ENCODE results near the gene CT45A1. TPM values are rescaled to one million over a fixed set of nuclear protein-coding genes. Genes with fewer than 3 reads are reported as not detected.
"Not testable (repeated sequence)": the region's sequence is repeated elsewhere in the genome, so short reads cannot be mapped to it uniquely, and the experiment has no call there.

Gene CT45A1
- not detected for total RNA-seq
- not detected for total RNA-seq (2013)
- total RNA-seq, result 0 to 0.12 (median 0) reads per million in 29 experiments

- CTCF ChIA-PET; H3K27ac Mint-ChIP-seq; H3K36me3 ChIP-seq (ENCODE audit: control insufficient read depth in 2 of 2, extremely low read depth in 1 of 2, insufficient read depth in 1 of 2, low read length in 1 of 2); H3K9me3 ChIP-seq; H3K27me3 ChIP-seq (replicated peaks in 1 of 2; ENCODE audit: control insufficient read depth in 2 of 2, extremely low read depth in 1 of 2, insufficient read depth in 2 of 2, low read length in 1 of 2); H3K4me3 Mint-ChIP-seq; H3K27me3 Mint-ChIP-seq; DNase-seq; POLR2A ChIA-PET; H3K9me3 Mint-ChIP-seq; H3K4me1 ChIP-seq (ENCODE audit: control insufficient read depth in 1 of 2, extremely low read depth in 1 of 2, insufficient read depth in 2 of 2, low read length in 2 of 2); H3K4me3 ChIP-seq (ENCODE audit: control insufficient read depth in 1 of 2, extremely low read depth in 1 of 2, low read length in 1 of 2); H3K27ac ChIP-seq (ENCODE audit: low read length); H3K4me1 Mint-ChIP-seq; ATAC-seq (replicated peaks in 1 of 4); H3K36me3 Mint-ChIP-seq: not testable (repeated sequence)
- no CpG with 5 or more reads among the region's 15 CpGs for WGBS (ENCODE audit: insufficient coverage)
Observed at GRCh38 chrX:135713183-135713689, at the start of gene CT45A1. Gene CT45A1 (plus strand): TSS chrX:135713639. CDS start chrX:135718941, 5,302 bp downstream.

GRCh38 chrX:135672979-135673378, 40.5 kb upstream of the CT45A1 start:
- H3K9me3 Mint-ChIP-seq; H3K27ac ChIP-seq (ENCODE audit: low read length); H3K27ac Mint-ChIP-seq; H3K9me3 ChIP-seq; H3K4me1 Mint-ChIP-seq; H3K4me1 ChIP-seq (ENCODE audit: control insufficient read depth in 1 of 2, extremely low read depth in 1 of 2, insufficient read depth in 2 of 2, low read length in 2 of 2); H3K36me3 ChIP-seq (ENCODE audit: control insufficient read depth in 2 of 2, extremely low read depth in 1 of 2, insufficient read depth in 1 of 2, low read length in 1 of 2); ATAC-seq (replicated peaks in 1 of 4); H3K4me3 ChIP-seq (ENCODE audit: control insufficient read depth in 1 of 2, extremely low read depth in 1 of 2, low read length in 1 of 2); H3K27me3 ChIP-seq (replicated peaks in 1 of 2; ENCODE audit: control insufficient read depth in 2 of 2, extremely low read depth in 1 of 2, insufficient read depth in 2 of 2, low read length in 1 of 2); POLR2A ChIA-PET; H3K4me3 Mint-ChIP-seq; DNase-seq; H3K36me3 Mint-ChIP-seq; CTCF ChIA-PET: not testable (repeated sequence)
- H3K27me3 Mint-ChIP-seq, result peaks cover 0 to 38% of the 10 kb centered on the region in 2 donors

GRCh38 chrX:135688137-135688536, 25.3 kb upstream of the CT45A1 start:
- Histone ChIP-seq H3K4me3 (ENCODE audit: control insufficient read depth in 1 of 2, extremely low read depth in 1 of 2, low read length in 1 of 2) (no peak overlapping the region), H3K9me3 (no peaks in the 10 kb centered on the region), H3K27ac (ENCODE audit: low read length) (no peak overlapping the region), H3K4me1 (ENCODE audit: control insufficient read depth in 1 of 2, extremely low read depth in 1 of 2, insufficient read depth in 2 of 2, low read length in 2 of 2) (no peaks in the 10 kb centered on the region), H3K27me3 (replicated peaks in 1 of 2; ENCODE audit: control insufficient read depth in 2 of 2, extremely low read depth in 1 of 2, insufficient read depth in 2 of 2, low read length in 1 of 2) (peaks cover 0 to 2% of the 10 kb centered on the region in 2 experiments), H3K36me3 (ENCODE audit: control insufficient read depth in 2 of 2, extremely low read depth in 1 of 2, insufficient read depth in 1 of 2, low read length in 1 of 2) (no peaks in the 10 kb centered on the region)
- no peaks in the 10 kb centered on the region for H3K36me3 Mint-ChIP-seq
- no peaks in the 10 kb centered on the region for H3K4me1 Mint-ChIP-seq
- no peak overlapping the region for H3K4me3 Mint-ChIP-seq
- peaks cover 0 to 32% of the 10 kb centered on the region in 2 donors for H3K27me3 Mint-ChIP-seq
- 58% methylated on average over 8 of the region's 16 CpGs for WGBS (ENCODE audit: insufficient coverage)
- H3K27ac Mint-ChIP-seq, result no peak overlapping the region
- ChIA-PET CTCF (no interaction called here), POLR2A (no interaction called here)
- no peak for ATAC-seq (replicated peaks in 1 of 4)
- no peaks in the 10 kb centered on the region for H3K9me3 Mint-ChIP-seq
- peak in 2 of 35 experiments; percentile 1 for DNase-seq

- Mint-ChIP-seq H3K4me1 (no peaks in the 10 kb centered on the region), H3K27me3 (peaks cover 1 to 57% of the 10 kb centered on the region in 2 donors), H3K27ac (no peak overlapping the region), H3K36me3 (no peaks in the 10 kb centered on the region), H3K4me3 (no peak overlapping the region), H3K9me3 (no peaks in the 10 kb centered on the region)
- H3K27ac ChIP-seq (ENCODE audit: low read length), result no peak overlapping the region
- no peak overlapping the region for H3K4me3 ChIP-seq (ENCODE audit: control insufficient read depth in 1 of 2, extremely low read depth in 1 of 2, low read length in 1 of 2)
- ChIA-PET CTCF (interaction anchor here in 1 of 2 donors (0.6 to 0.7 kb wide), 2 partner anchors 42 to 101 kb away, joined by 3 read pairs; no protein-coding TSS in a partner anchor), POLR2A (no interaction called here)
- no peaks in the 10 kb centered on the region for H3K9me3 ChIP-seq
- no CpG with 5 or more reads among the region's 3 CpGs for WGBS (ENCODE audit: insufficient coverage)
- no peak for ATAC-seq (replicated peaks in 1 of 4)
- DNase-seq, result no peak
- H3K4me1 ChIP-seq (ENCODE audit: control insufficient read depth in 1 of 2, extremely low read depth in 1 of 2, insufficient read depth in 2 of 2, low read length in 2 of 2), result no peaks in the 10 kb centered on the region
- H3K36me3 ChIP-seq (ENCODE audit: control insufficient read depth in 2 of 2, extremely low read depth in 1 of 2, insufficient read depth in 1 of 2, low read length in 1 of 2), result no peaks in the 10 kb centered on the region
- H3K27me3 ChIP-seq (replicated peaks in 1 of 2; ENCODE audit: control insufficient read depth in 2 of 2, extremely low read depth in 1 of 2, insufficient read depth in 2 of 2, low read length in 1 of 2), result peaks cover 0 to 3% of the 10 kb centered on the region in 2 experiments
Observed at GRCh38 chrX:135695471-135695870, 18.0 kb upstream of the CT45A1 start.

GRCh38 chrX:135697601-135698000, 15.8 kb upstream of the CT45A1 start:
- H3K27ac ChIP-seq (ENCODE audit: low read length), result no peak overlapping the region
- Mint-ChIP-seq H3K4me1 (no peaks in the 10 kb centered on the region), H3K4me3 (no peak overlapping the region), H3K36me3 (no peaks in the 10 kb centered on the region), H3K27me3 (peaks cover 1 to 49% of the 10 kb centered on the region in 2 donors), H3K27ac (no peak overlapping the region), H3K9me3 (no peaks in the 10 kb centered on the region)
- H3K9me3 ChIP-seq, result no peaks in the 10 kb centered on the region
- H3K27me3 ChIP-seq (replicated peaks in 1 of 2; ENCODE audit: control insufficient read depth in 2 of 2, extremely low read depth in 1 of 2, insufficient read depth in 2 of 2, low read length in 1 of 2), result peaks cover 0 to 3% of the 10 kb centered on the region in 2 experiments
- DNase-seq (peak in 1 of 35 experiments; percentile 1), ATAC-seq (replicated peaks in 1 of 4) (no peak)
- H3K4me1 ChIP-seq (ENCODE audit: control insufficient read depth in 1 of 2, extremely low read depth in 1 of 2, insufficient read depth in 2 of 2, low read length in 2 of 2), result no peaks in the 10 kb centered on the region
- H3K36me3 ChIP-seq (ENCODE audit: control insufficient read depth in 2 of 2, extremely low read depth in 1 of 2, insufficient read depth in 1 of 2, low read length in 1 of 2), result no peaks in the 10 kb centered on the region
- CTCF ChIA-PET, result no interaction called here
- POLR2A ChIA-PET, result no interaction called here
- no peak overlapping the region for H3K4me3 ChIP-seq (ENCODE audit: control insufficient read depth in 1 of 2, extremely low read depth in 1 of 2, low read length in 1 of 2)

GRCh38 chrX:135698924-135699323, 14.5 kb upstream of the CT45A1 start:
- no peaks in the 10 kb centered on the region for H3K36me3 Mint-ChIP-seq
- no peak overlapping the region for H3K4me3 Mint-ChIP-seq
- H3K36me3 ChIP-seq (ENCODE audit: control insufficient read depth in 2 of 2, extremely low read depth in 1 of 2, insufficient read depth in 1 of 2, low read length in 1 of 2), result no peaks in the 10 kb centered on the region
- H3K4me3 ChIP-seq (ENCODE audit: control insufficient read depth in 1 of 2, extremely low read depth in 1 of 2, low read length in 1 of 2), result no peak overlapping the region
- no peaks in the 10 kb centered on the region for H3K9me3 Mint-ChIP-seq
- ChIA-PET POLR2A (no interaction called here), CTCF (no interaction called here)
- H3K27me3 ChIP-seq (replicated peaks in 1 of 2; ENCODE audit: control insufficient read depth in 2 of 2, extremely low read depth in 1 of 2, insufficient read depth in 2 of 2, low read length in 1 of 2), result no peaks in the 10 kb centered on the region
- no peak overlapping the region for H3K27ac Mint-ChIP-seq
- ATAC-seq (replicated peaks in 1 of 4) (no peak), DNase-seq (no peak)
- H3K27me3 Mint-ChIP-seq, result peaks cover 1 to 47% of the 10 kb centered on the region in 2 donors
- no peak overlapping the region for H3K27ac ChIP-seq (ENCODE audit: low read length)
- H3K4me1 ChIP-seq (ENCODE audit: control insufficient read depth in 1 of 2, extremely low read depth in 1 of 2, insufficient read depth in 2 of 2, low read length in 2 of 2), result no peaks in the 10 kb centered on the region
- H3K9me3 ChIP-seq, result no peaks in the 10 kb centered on the region
- H3K4me1 Mint-ChIP-seq, result no peaks in the 10 kb centered on the region

- no peaks in the 10 kb centered on the region for H3K36me3 ChIP-seq (ENCODE audit: control insufficient read depth in 2 of 2, extremely low read depth in 1 of 2, insufficient read depth in 1 of 2, low read length in 1 of 2)
- no peaks in the 10 kb centered on the region for H3K9me3 Mint-ChIP-seq
- DNase-seq, result peak in 7 of 35 experiments; percentile 0 to 8 (median 2)
- no peaks in the 10 kb centered on the region for H3K9me3 ChIP-seq
- peak in 1 of 4 experiments; percentile 37 for ATAC-seq (replicated peaks in 1 of 4)
- no peaks in the 10 kb centered on the region for H3K4me1 Mint-ChIP-seq
- ChIA-PET CTCF (no interaction called here), POLR2A (no interaction called here)
- H3K27ac ChIP-seq (ENCODE audit: low read length), result no peak overlapping the region
- H3K27me3 Mint-ChIP-seq, result peaks cover 0 to 4% of the 10 kb centered on the region in 2 donors
- H3K36me3 Mint-ChIP-seq, result no peaks in the 10 kb centered on the region
- H3K4me3 ChIP-seq (ENCODE audit: control insufficient read depth in 1 of 2, extremely low read depth in 1 of 2, low read length in 1 of 2), result no peak overlapping the region
- WGBS (ENCODE audit: insufficient coverage), result 18% methylated on average over 4 of the region's 12 CpGs
- no peak overlapping the region for H3K4me3 Mint-ChIP-seq
- H3K4me1 ChIP-seq (ENCODE audit: control insufficient read depth in 1 of 2, extremely low read depth in 1 of 2, insufficient read depth in 2 of 2, low read length in 2 of 2), result no peaks in the 10 kb centered on the region
- H3K27ac Mint-ChIP-seq, result no peak overlapping the region
- peaks cover 0 to 3% of the 10 kb centered on the region in 2 experiments for H3K27me3 ChIP-seq (replicated peaks in 1 of 2; ENCODE audit: control insufficient read depth in 2 of 2, extremely low read depth in 1 of 2, insufficient read depth in 2 of 2, low read length in 1 of 2)
Observed at GRCh38 chrX:135707880-135708279, 5.6 kb upstream of the CT45A1 start.
